Body of pancreas (tissue), 4 donors: ENCODE results near the gene ANXA4. TPM values are rescaled to one million over a fixed set of nuclear protein-coding genes. Genes with fewer than 3 reads are reported as not detected.

ENCODE experiments used
- ATAC-seq: fragments of 150-250 bp; one replicate; pipeline ENCODE4 v1.9.1; 2016
- DNase-seq, 4 donors: peaks; one replicate each; pipeline ENCODE4 v3.0.0-alpha.2; 2019
- H3K27ac ChIP-seq, 4 donors: fragments of 200-600 bp; sonication (generic); 1 replicate in 3 of 4; 2 replicates in 1 of 4; pipeline versions ENCODE4 v1.5.1 to v1.6.1; 2016 to 2019; ENCODE audit warnings: mild to moderate bottlenecking in 1 of 4, mixed read lengths in 1 of 4, moderate library complexity in 1 of 4
- H3K27me3 ChIP-seq, 2 donors: fragments of 200-600 bp; sonication (generic); one replicate each; pipeline ENCODE4 v1.6.0; 2016; ENCODE audit warnings: mild to moderate bottlenecking in 1 of 2
- H3K36me3 ChIP-seq, 2 donors: fragments of 200-600 bp; sonication (generic); replicated peaks in 1 of 2; 2 replicates each; pipeline ENCODE4 v1.5.1; 2016; ENCODE audit warnings: low read depth in 2 of 2; ENCODE audit not compliant: insufficient read depth in 1 of 2
- H3K4me1 ChIP-seq: fragments of 200-600 bp; sonication (generic); one replicate; pipeline ENCODE4 v1.6.0; 2016
- H3K4me3 ChIP-seq, 2 donors: fragments of 200-600 bp; sonication (generic); 1 replicate in 1 of 2; 2 replicates in 1 of 2; pipeline ENCODE4 v1.5.1; 2016 to 2019
- H3K9me3 ChIP-seq, 3 donors: fragments of 200-600 bp; sonication (generic); 1 replicate in 2 of 3; 2 replicates in 1 of 3; pipeline ENCODE4 v1.5.1; 2016
- CTCF ChIP-seq, 7 experiments: fragments of 450-650 bp in 4 of 7; fragments of 200-600 bp in 3 of 7; sonication (generic) in 3 of 7; IDR thresholded peaks; one replicate each; pipeline ENCODE4 v1.5.1; 2016 to 2019; ENCODE audit warnings: antibody characterized with exemption in 7 of 7
- POLR2A ChIP-seq, 3 donors: fragments of 450-650 bp; IDR thresholded peaks; one replicate each; pipeline ENCODE4 v1.6.1; 2016; ENCODE audit warnings: antibody characterized with exemption in 3 of 3, mild to moderate bottlenecking in 2 of 3
- WGBS, 2 donors: methylation state at CpG; one replicate each; pipeline ENCODE4 v1.1.5; 2017; 5-methylcytosine and 5-hydroxymethylcytosine counted together
- intact Hi-C: fragments of 100-400 bp; cut with DNase I; formaldehyde crosslinking; loops from one replicate; pipeline ENCODE4 v1.15.1; 2023
- total RNA-seq, 2 donors: library from RNA; depleted of rRNA; stranded (reverse); fragments of >200 nt; gene quantifications; one replicate each; pipeline ENCODE4 v1.1.0, GENCODE V29; 2016

Gene ANXA4
- total RNA-seq: 100 to 1,000 TPM; 382 to 399 TPM

- ATAC-seq (peak; percentile 85), DNase-seq (peak; percentile 85 to 91 (median 90))
- Histone ChIP-seq H3K27ac (peak within 1 kb of the TSS; percentile 77 to 98 (median 96)), H3K4me1 (peaks cover 33% of the 10 kb centered on the region), H3K9me3 (no peaks in the 10 kb centered on the region), H3K36me3 (no peaks in the 10 kb centered on the region), H3K27me3 (no peaks in the 10 kb centered on the region), H3K4me3 (peak within 1 kb of the TSS; percentile 77 to 96)
- WGBS, 2 donors: 0% methylated on average over 18 to 68 of the region's 75 CpGs
- intact Hi-C loops: no loop called here
- TF ChIP-seq POLR2A (IDR thresholded peaks at IDR 0.05) (peak; percentile 79 to 92 (median 92)), CTCF (IDR thresholded peaks at IDR 0.05) (no peak)
Observed at GRCh38 chr2:69741575-69742321, at the start of gene ANXA4. Gene ANXA4 (plus strand): TSS chr2:69742134. CDS start chr2:69781566, 39,432 bp downstream.

DNA sequence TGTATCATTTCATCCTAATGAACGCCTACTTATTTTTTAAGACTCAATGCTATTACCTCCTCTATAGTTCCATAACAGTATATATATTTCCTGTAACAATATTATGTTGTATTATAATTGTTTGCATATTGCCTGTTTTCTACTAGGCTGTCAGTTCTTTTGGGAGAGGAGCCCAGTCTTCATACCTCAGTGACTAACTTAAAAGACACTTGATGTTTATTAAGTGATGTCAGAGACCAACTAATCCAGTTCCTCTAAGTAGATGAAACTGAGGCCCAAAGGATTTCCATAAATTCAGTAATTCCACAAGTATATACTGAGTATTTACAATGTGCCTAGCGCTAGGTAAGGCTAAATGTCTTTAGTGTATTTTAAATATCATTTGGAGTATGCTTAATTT lies 49.5 kb upstream of the ANXA4 start:
- ATAC-seq (no peak), DNase-seq (no peak)
- H3K9me3 ChIP-seq: no peaks in the 10 kb centered on the region
- no peaks in the 10 kb centered on the region for H3K36me3 ChIP-seq
- intact Hi-C loops: no loop called here
- TF ChIP-seq POLR2A (IDR thresholded peaks at IDR 0.05) (no peak), CTCF (IDR thresholded peaks at IDR 0.05) (no peak)
- H3K4me3 ChIP-seq: no peak overlapping the region
- H3K27ac ChIP-seq: no peak overlapping the region
- WGBS, 2 donors: 98% methylated on average over 2 of the region's 2 CpGs
- H3K27me3 ChIP-seq: no peaks in the 10 kb centered on the region
- peaks cover 8% of the 10 kb centered on the region for H3K4me1 ChIP-seq

GRCh38 chr2:69693059-69693774 lies 48.7 kb upstream of the ANXA4 start:
- intact Hi-C loops: no loop called here
- Histone ChIP-seq H3K4me3 (no peak overlapping the region), H3K27ac (no peak overlapping the region), H3K27me3 (no peaks in the 10 kb centered on the region), H3K36me3 (no peaks in the 10 kb centered on the region), H3K4me1 (peaks cover 8% of the 10 kb centered on the region), H3K9me3 (no peaks in the 10 kb centered on the region)
- DNase-seq: no peak
- no peak for ATAC-seq
- WGBS, 2 donors: 78 to 86% methylated on average over 4 of the region's 4 CpGs
- TF ChIP-seq CTCF (IDR thresholded peaks at IDR 0.05): no peak
- TF ChIP-seq POLR2A (IDR thresholded peaks at IDR 0.05): no peak

DNA sequence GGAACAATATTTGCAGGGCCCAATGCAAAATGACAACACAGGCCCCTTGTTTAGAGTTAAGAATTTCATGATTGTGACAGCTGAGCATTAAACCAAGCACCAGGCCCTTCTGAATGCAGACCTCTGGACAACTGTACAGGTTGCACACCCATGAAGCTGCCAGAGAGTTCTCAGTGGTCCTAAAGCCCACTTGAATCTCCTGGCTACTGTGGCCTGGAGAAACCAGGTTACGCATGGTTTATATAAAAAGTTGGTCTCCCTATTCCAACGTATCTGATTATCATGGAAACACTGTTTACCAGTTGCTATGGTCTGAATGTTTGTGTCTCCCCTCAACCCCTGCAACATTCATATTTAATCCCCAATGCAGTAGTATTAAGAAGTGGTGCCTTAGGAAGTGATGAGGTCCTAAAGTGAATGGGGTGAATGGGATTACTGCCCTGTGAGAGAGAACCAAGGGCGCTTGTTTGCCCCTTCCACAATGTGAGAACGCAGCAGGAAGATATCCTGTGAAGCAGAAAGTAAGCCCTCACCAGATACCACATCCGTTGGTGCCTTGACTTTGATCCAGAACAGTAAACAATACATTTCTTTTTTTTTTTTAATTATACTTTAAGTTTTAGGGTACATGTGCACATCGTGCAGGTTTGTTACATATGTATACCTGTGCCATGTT lies 48.0 kb upstream of the ANXA4 start:
- no peak for ATAC-seq
- no peaks in the 10 kb centered on the region for H3K9me3 ChIP-seq
- whole genome bisulfite sequencing, 2 donors: 68 to 81% methylated on average over 6 of the region's 6 CpGs
- intact Hi-C loops: no loop called here
- no peak for DNase-seq
- peaks cover 8% of the 10 kb centered on the region for H3K4me1 ChIP-seq
- TF ChIP-seq CTCF (IDR thresholded peaks at IDR 0.05) (no peak), POLR2A (IDR thresholded peaks at IDR 0.05) (no peak)
- no peak overlapping the region for H3K27ac ChIP-seq
- no peak overlapping the region for H3K4me3 ChIP-seq
- H3K27me3 ChIP-seq: no peaks in the 10 kb centered on the region
- H3K36me3 ChIP-seq: no peaks in the 10 kb centered on the region
